Measurements from ENCODE around the gene YPEL5.

YPEL5 gene

GRCh38 chr2:30205456-30205855 is 58.6 kb downstream of the YPEL5 start:
- DNase-seq (ENCODE audit: low read depth in 2 of 2): no peak

GRCh38 chr2:30206461-30207430 is 59.9 kb downstream of the YPEL5 start:
- no peak for DNase-seq (ENCODE audit: low read depth in 2 of 2)

- DNase-seq (ENCODE audit: low read depth in 2 of 2): peak in 1 of 2 donors; percentile 25
These were observed 61.6 kb downstream of the YPEL5 start for GRCh38 chr2:30208453-30208852.

DNA sequence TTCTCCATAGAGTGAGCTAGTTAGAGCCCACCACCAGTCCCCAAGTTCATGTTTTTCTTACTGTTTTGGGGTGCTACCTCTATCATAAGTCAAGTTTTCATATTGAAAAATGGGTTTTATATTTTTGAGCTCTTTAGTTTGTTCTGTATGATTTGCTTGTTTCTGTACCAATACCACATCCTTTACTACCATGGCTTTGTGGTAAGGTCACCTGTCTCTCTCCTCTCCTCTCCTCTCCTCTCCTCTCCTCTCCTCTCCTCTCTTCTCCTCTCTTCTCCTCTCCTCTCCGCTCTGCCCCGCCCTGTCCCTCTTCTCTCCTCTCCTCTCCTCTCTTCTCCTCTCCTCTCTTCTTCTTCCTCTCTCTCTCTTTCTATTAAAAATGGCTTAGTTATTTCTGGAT is 62.4 kb downstream of the YPEL5 start:
- no peak for DNase-seq (ENCODE audit: low read depth in 2 of 2)
